ENCODE measurements around the gene RASL12. TPM values are rescaled to one million over a fixed set of nuclear protein-coding genes. Genes with fewer than 3 reads are reported as not detected.

The RASL12 gene
- total and polyA plus RNA-seq, 2 of the 4 experiments (the other 2 are of a cell fraction): 0.18 to 0.22 TPM

DNA sequence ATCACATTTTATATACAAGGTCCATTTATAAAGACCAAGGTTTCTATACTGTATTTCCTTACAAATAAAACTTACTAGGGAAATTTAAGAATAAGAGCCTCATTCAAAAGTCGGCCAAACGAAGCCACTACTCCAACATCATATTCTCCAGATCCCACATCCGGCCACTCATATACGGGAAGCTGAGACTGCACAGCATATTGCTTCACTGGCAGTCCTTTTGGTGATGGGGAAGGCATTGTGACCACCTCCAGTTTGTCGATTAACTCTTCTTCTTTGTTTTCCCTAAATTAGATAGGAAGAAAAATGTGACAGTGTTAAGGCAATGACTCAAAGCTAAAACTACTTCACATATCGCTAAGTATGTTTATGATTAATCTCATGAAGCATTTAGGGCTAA is 41.0 kb downstream of the RASL12 start:
- H3K27ac ChIP-seq (ENCODE audit: insufficient read depth, low read length): no peak overlapping the region
- H4K20me1 ChIP-seq (ENCODE audit: insufficient read depth, low read length): 0 out of 2 replicates have a peak, but pooled peaks cover 8% of the 10 kb centered on the region
- H3K4me3 ChIP-seq (ENCODE audit: insufficient read depth, low read depth, low read length): no peak overlapping the region
- H3K4me2 ChIP-seq (ENCODE audit: low read depth, low read length): no peak overlapping the region
- WGBS, 2 experiments (ENCODE audit: extremely low coverage in 2 of 2, insufficient read length in 1 of 2): no CpG with 5 or more reads among the region's 6 CpGs
- H3K56ac ChIP-seq (ENCODE audit: extremely low read depth, insufficient read depth, low read length): no peak overlapping the region
- no peak overlapping the region for H4K5ac ChIP-seq (ENCODE audit: low read depth, low read length)
- no peak overlapping the region for H2BK120ac ChIP-seq (ENCODE audit: low read depth, low read length)
- ChIA-PET POLR2A (ENCODE audit: unreplicated experiment) (no interaction called here), CTCF (interaction anchor here (0.8 kb wide), 1 partner anchor 57 kb away, joined by 9 read pairs; no protein-coding TSS in a partner anchor)
- no peak overlapping the region for H3K4ac ChIP-seq (ENCODE audit: low read depth, low read length)
- H3K4me1 ChIP-seq (ENCODE audit: control insufficient read depth, insufficient read depth, low read length): peaks cover 2% of the 10 kb centered on the region; the same call in 1 of the 2 replicates
- intact Hi-C loops (cut with micrococcal nuclease) (loop anchor here (5.0 kb wide), 1 partner anchor 184 kb away; the partner anchor contains the start of gene PLEKHO2), dilution Hi-C loops (cut with HindIII; ENCODE audit: low sequenced_read_pairs, unreplicated experiment) (no loop called here), in situ Hi-C loops (cut with MboI; ENCODE audit: low sequenced_read_pairs) (no loop called here)
- H2BK5ac ChIP-seq (ENCODE audit: low read depth, low read length, poor library complexity, severe bottlenecking): no peak overlapping the region
- no TSS peak for BruUV-seq (replicated peaks)
- H2BK15ac ChIP-seq (ENCODE audit: low read depth, low read length): no peak overlapping the region
- H3K18ac ChIP-seq (ENCODE audit: low read depth, low read length): no peak overlapping the region
- TF ChIP-seq NFE2L2 (IDR thresholded peaks at IDR 0.05; ENCODE audit: low read depth, low read length) (no peak), CEBPB (IDR thresholded peaks at IDR 0.05; ENCODE audit: low read depth, low read length) (no peak), BHLHE40 (IDR thresholded peaks at IDR 0.05; ENCODE audit: low read depth, low read length) (no peak), RAD21 (IDR thresholded peaks at IDR 0.05; ENCODE audit: low read length) (no peak), MAZ (IDR thresholded peaks at IDR 0.05; ENCODE audit: borderline replicate concordance, low read depth, low read length) (no peak), RCOR1 (IDR thresholded peaks at IDR 0.05; ENCODE audit: insufficient replicate concordance, low read length) (no peak), MXI1 (IDR thresholded peaks at IDR 0.05; ENCODE audit: borderline replicate concordance, low read depth, low read length) (no peak)
- TF ChIP-seq, protein P1, sequence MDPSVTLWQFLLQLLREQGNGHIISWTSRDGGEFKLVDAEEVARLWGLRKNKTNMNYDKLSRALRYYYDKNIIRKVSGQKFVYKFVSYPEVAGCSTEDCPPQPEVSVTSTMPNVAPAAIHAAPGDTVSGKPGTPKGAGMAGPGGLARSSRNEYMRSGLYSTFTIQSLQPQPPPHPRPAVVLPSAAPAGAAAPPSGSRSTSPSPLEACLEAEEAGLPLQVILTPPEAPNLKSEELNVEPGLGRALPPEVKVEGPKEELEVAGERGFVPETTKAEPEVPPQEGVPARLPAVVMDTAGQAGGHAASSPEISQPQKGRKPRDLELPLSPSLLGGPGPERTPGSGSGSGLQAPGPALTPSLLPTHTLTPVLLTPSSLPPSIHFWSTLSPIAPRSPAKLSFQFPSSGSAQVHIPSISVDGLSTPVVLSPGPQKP (IDR thresholded peaks at IDR 0.05; ENCODE audit: borderline replicate concordance, low read depth, low read length): no peak
- TF ChIP-seq, protein P2, sequence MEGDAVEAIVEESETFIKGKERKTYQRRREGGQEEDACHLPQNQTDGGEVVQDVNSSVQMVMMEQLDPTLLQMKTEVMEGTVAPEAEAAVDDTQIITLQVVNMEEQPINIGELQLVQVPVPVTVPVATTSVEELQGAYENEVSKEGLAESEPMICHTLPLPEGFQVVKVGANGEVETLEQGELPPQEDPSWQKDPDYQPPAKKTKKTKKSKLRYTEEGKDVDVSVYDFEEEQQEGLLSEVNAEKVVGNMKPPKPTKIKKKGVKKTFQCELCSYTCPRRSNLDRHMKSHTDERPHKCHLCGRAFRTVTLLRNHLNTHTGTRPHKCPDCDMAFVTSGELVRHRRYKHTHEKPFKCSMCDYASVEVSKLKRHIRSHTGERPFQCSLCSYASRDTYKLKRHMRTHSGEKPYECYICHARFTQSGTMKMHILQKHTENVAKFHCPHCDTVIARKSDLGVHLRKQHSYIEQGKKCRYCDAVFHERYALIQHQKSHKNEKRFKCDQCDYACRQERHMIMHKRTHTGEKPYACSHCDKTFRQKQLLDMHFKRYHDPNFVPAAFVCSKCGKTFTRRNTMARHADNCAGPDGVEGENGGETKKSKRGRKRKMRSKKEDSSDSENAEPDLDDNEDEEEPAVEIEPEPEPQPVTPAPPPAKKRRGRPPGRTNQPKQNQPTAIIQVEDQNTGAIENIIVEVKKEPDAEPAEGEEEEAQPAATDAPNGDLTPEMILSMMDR (conservative IDR thresholded peaks at IDR 0.05; ENCODE audit: low read depth, low read length): no peak
- ATAC-seq (ENCODE audit: low read depth) (no peak), DNase-seq (no peak)
- H3K9me3 ChIP-seq (ENCODE audit: control insufficient read depth, insufficient read depth, low read length): no peaks in the 10 kb centered on the region
- H2AFZ ChIP-seq (replicated peaks; ENCODE audit: low read length, poor library complexity): no peak overlapping the region
- H4K8ac ChIP-seq (ENCODE audit: low read depth in 2 of 2, low read length in 2 of 2): no peak overlapping the region
- H3K23ac ChIP-seq (ENCODE audit: low read depth, low read length): peak overlapping the region; percentile 6; the same call in 1 of the 2 replicates
- H3K36me3 ChIP-seq (ENCODE audit: control insufficient read depth, insufficient read depth, low read length): peaks cover 11% of the 10 kb centered on the region
- H3K27me3 ChIP-seq (ENCODE audit: control insufficient read depth, insufficient read depth, low read length): no peaks in the 10 kb centered on the region
- peaks cover 12 to 19% of the 10 kb centered on the region in 2 experiments for H3K79me1 ChIP-seq (ENCODE audit: low read depth in 1 of 2, low read length in 2 of 2)
- H4K91ac ChIP-seq (ENCODE audit: insufficient read depth, low read depth, low read length): no peak overlapping the region
- H3K9ac ChIP-seq (ENCODE audit: low read depth, low read length): no peak overlapping the region
- peaks cover 8% of the 10 kb centered on the region; the same call in 1 of the 2 replicates for H3K9me1 ChIP-seq (ENCODE audit: insufficient read depth, low read length)
- no peak overlapping the region for H2BK20ac ChIP-seq (ENCODE audit: low read depth, low read length)
- H2AK9ac ChIP-seq (replicated peaks; ENCODE audit: low read depth, low read length, poor library complexity): no peak overlapping the region
- no peak overlapping the region for H3K14ac ChIP-seq (replicated peaks; ENCODE audit: low read depth, low read length)
- H2AK5ac ChIP-seq (ENCODE audit: low read depth, low read length): no peak overlapping the region

Data from IMR-90 (cell line).